ENCODE data around the gene SRP68.
"Not testable (repeated sequence)": the region's sequence is repeated elsewhere in the genome, so short reads cannot be mapped to it uniquely, and the experiment has no call there.

Gene SRP68

DNA sequence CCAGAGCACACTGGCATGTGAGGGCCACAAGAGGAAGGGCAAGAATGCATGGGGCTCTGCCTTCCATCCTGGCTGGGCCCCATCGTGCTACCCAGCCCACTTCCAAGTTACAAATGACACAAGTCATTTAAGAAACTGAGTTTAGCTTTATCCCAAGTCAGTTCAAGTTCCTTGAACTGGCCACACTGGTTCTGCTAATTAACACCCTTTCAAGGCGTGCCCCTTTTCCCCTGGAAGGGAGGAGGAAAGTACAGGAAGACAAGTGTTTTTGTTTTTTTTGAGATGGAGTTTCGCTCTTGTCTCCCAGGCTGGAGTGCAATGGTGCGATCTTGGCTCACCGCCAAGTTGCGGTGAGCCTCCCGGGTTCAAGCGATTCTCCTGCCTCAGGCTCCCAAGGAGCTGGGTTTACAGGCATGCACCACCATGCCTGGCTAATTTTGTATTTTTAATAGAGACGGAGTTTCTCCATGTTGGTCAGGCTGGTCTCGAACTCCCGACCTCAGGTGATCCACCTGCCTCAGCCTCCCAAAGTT, 27.8 kb downstream of the SRP68 start:
- DNase-seq (ENCODE audit: low spot score), result not testable (repeated sequence)

DNA sequence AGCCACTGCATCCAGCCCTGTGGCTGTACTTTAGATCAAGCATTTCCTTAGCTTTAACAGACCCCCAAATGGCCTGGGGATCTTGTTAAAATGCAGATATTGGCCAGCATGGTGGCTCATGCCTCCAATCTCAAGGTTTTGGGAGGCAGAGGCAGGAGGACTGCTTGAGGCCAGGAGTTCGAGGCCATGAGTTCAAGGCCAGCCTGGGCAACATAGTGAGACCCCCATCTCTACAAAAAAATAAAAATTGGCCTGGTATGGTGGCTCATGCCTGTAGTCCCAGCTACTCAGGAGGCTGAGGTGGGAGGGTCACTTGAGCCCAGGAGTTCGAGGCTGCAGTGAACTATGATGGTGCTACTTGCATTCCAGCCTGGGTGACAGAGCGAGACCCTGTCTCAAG, 29.4 kb downstream of the SRP68 start:
- not testable (repeated sequence) for DNase-seq (ENCODE audit: low spot score)

DNA sequence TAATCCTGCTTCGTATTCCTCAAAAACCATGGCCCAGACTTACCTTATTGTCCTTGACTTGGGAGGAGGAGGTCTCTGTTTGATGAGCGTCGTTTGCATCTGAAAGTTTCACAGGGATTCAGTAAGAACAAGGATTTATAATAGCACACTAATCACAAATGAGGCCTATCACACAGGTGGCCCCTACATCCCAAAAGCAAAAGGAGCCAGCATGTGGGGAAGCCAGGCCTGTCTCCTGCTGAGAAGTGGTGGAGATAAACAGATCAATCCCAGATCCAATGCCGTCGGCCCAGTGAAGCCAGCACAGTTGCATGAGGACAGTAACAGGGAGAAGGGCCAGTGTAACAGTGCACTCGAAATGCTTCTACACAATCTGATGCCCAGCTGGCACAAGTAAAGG, 31.9 kb downstream of the SRP68 start:
- no peak for DNase-seq (ENCODE audit: low spot score)

DNA sequence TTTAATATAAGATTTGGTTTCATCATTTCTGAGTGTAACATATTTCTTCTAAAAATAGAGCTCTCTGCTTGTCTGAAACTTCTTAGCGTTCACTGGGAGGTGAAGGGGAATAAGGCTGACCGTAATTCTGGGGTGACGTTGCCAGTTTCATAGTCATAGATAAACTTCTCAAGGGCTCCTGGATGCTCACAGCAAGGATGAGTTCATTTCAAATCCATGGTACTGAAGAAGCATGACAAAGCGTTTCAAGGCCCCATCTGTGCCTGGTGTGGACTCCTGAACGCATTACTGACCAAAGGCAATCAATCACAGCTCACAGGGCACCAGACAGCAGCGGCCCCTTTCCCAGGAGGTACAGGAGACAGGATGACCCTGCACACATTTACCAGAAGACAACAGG, 33.2 kb downstream of the SRP68 start:
- no peak for DNase-seq (ENCODE audit: low spot score)

DNA sequence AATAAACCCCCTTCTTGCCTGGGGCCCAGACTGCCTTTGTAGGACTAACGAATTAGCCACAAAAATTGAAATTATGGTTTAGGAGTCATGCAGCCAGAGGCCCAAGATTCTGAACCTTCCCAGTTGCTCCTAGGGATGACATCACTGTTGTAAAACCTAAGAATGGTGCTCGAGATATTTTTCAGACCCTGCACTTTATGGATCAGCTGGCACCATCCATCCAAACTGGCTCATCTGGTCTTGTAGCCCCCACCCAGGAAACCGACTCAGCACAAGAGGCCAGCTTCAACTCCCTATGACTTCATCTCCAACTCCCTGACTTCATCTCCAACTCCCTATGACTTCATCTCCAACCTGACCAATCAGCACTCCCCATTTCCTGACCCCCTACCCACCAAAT, 34.3 kb downstream of the SRP68 start:
- no peak for DNase-seq (ENCODE audit: low spot score)

DNA sequence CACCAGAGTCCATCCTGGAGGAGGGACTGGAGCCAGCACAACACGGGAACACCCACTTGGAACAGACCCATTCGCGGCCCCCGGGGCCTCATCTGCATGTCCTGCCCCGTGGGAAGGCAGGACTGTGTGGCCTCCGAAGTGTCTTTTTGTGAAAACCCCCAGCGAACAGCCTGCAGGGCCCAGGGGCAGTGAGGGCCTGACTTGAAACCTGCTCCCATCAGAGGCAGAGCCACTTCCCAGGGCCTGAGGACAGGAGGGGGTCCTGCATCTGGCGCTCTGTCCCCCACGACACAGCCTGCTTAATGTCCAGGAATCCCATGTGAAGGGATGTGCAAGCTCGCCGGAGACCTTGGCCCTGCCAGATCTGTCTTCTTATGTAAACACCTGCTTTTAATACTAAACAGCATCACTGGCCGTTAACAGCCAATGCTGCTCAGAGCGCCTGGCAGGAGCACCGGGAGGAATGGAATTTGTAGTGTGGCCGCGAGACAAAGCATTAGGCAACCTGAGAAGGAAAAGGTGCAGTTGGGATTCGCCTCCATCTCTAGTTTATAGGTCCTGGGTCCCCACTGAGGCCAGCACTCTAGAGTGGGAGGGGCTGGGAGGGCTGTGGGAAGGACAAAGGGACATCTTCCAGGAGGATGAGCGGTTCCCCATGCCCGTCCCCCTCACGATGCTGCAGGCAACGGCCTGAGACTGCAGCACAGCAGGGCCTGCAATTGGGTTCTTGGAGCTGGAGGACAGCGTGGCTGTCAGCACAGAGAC, 35.6 kb downstream of the SRP68 start:
- no peak for DNase-seq (ENCODE audit: low spot score)

DNA sequence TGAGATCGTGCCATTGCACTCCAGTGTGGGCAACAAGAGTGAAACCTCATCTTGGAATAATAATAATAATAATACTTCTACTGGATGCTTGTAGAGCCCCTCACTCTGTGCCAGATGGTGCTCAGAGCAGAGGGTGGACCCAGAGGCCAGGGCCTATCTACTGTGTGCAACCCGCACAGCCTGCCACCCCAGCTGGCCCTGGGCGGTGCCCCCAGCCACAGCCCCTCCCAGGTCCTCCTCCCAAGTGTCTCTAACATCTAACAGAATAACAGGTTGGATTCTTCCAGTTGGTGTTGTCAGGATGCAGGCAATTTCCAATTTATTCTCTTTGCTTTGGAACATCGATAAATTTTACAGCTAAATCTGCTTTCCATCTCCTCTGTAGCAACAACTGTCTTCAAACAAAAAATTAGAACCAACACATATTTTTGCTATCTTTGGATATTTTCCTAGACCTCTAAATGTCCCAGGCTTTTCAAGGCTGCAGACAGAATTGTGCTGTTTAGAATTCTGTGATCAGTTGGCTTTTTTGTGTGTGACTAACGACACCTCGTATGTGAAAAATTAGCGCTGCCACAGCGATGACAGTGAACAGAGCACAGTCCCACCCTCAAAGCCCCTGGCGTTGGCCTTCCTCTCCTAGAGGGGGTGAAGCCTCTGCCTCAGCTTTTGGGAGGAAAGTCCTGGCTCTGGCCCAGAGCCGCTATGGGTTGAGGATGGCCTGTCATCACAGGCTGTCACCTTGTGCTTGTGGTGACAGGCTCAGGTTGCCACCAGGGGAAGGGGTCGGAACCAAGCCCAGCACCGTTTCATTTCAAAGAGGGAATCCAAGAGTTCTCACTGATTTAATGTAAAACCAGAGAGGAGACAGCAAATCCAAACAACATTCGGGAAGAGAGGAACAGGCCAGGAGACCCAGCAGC, 37.6 kb downstream of the SRP68 start:
- no peak for DNase-seq (ENCODE audit: low spot score)

DNA sequence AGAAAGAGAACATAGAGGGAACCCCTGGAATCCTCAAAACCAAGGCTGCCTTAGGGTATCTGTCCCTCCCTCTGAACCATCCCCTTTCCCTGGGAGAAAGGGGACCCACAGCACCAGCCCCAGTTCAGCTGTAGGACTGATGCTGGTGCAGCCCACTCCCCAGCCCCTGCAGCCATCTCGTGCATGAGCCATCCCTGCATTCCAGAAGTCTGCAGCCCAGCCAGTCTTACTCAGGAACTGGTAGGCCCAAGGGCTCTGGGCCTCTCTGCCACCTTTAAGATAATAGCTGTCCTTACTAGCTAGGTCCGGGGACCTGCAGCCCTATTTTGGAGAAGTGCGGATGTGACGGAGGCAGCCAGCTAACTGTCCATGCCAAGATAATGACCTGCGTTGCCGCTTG, 39.2 kb downstream of the SRP68 start:
- no peak for DNase-seq (ENCODE audit: low spot score)

DNA sequence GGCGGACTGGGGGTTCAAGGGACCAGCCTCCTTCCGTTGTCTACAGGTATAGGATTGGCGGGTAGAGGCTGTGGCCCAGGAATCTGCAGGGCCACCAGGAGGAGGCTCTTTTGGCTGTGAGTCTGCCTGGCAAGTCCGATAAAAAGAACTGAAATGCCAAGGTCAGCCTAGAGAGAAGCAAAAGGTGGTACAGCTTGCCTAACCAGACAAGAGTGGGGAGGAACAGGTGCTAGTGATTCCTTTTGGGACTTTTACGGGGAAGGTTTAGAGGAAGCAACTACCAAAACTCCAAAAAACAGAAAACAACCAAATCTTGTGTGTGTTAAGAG, 39.6 kb downstream of the SRP68 start:
- no peak for DNase-seq (ENCODE audit: low spot score)

DNA sequence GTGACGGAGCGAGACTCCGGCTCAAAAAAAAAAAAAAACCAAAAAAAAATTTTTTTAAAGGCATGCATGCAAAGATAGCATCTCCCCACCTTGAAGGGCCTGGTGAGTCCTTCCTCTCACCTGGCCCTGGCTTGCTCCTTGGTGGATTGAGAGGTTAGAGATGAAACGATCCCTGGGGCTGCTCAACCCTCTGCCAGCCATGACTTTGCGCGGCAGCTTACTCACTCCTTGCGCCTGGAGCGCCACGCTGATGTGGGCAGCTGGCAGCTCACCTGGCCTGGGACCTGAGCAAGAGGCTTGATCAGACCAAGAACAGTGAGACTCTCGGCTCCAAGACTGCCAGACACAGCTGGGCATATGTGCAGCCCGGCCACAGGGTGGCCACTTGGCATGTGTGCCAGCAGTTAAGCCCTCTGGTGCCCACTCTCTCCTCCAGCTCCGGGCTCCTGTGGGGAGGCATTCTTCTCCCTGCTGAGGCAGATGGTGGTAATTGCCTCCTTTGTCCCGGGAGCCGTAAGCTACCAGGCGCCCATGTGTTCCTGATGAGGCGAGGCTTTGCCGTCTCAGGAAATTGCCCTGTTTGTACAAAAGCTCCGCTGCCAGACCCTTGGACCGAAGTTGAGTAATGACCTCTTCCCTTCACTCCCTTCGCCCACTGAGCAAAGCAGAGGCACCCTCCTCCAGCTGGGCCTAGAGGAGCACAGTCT, 40.1 kb downstream of the SRP68 start:
- no peak for DNase-seq (ENCODE audit: low spot score)

DNA sequence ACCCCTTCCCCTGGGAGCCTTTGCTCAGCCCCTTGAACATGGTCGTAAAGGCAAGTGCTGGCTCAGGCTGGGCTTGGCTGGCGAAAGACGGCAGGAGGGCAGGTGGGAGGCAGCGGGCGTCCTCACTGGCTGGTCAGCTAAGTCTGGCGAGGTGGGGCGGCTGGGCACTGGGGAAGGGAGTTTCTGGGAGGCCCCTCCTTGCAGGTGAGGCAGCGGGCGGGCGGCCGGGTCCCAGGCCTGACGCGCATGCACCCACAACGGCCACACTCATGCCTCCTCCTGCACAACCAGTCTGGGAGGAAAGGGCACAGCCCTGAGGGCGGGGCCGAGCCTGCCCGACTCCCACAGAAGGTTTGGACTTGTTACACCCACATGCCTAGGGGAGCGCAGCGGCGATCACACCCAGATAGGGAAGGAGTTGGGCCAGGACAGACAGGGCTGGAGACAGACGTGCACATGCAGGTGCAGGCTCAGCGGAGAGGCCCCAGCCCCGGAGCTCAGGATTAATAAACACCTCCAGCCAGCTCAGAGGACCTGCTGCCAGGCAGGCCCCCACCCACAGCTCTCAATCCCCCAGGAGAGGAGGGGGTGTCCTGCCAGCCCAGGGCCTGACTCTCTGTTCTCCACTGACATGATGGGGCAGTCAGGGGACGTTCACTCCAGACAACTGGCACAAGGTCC, 45.0 kb downstream of the SRP68 start, which contains the start of gene EVPL:
EVPL (minus strand) TSS at position 148 of the 681 bp plus-strand sequence; CDS start at position 40, 108 bp downstream.
- no peak for DNase-seq (ENCODE audit: low spot score)

DNA sequence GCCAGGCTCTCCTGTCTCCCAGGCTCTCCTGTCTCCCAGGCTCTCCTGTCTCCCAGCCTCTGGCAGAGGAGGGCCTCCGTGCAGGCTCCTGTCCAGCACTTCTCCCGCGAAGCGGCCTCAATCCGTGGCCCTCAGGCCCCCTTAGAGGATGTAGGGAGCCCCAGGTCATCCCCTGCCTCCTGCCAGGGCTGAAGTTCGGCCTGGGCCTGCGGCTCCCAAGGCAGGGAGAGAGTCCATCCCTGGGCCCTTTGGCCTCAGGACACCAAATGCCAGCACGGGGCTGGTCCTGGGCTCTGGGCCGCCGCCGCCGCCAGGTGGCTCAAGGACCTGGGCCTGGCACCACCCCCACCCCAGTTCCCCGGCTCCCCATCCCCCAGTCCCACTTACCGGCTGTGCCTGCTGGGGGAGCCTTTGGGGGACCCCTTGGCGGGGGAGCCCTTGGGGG, 45.6 kb downstream of the SRP68 start:
- DNase-seq (ENCODE audit: low spot score), result no peak

DNA sequence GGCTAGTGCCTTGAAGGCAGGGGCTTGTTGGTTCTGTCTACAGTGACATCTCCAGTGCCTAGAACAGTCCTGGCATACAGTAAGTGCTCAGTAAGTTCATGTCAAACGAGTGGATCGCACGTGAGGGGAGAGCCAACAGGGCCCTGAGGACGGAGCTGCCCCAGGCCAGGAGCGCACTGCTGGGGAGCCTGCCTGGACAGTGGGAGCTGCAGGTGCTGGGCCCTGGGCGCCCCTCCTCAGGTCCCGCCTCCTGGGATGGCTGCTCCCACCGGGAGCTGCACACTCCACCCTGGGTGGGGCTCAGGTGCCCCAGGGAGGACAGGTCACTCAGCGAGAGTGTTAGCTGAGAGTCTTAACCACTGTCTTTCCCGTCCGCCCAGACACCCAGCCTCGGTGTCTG, 47.0 kb downstream of the SRP68 start:
- DNase-seq (ENCODE audit: low spot score), result no peak

DNA sequence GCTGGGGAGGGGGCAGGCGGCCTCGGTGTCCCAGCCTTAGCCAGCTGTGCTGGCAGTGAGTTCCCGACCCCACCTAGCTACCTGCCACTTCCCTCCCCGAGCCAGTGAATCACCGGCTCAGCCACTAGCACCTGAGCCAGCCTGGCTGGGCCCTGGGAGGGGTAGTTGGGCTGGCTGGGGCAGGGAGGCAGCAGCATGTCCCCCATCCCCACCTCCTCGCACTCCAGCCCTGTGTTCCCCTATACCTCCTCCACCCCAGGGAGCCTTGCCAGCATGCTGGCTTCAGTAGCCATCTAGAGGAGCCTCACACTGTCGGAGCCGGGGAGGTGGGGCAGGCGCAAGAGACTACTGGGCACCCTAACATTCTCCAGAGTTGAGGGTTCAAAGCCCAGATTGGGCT, 48.0 kb downstream of the SRP68 start:
- DNase-seq (ENCODE audit: low spot score), result no peak

DNA sequence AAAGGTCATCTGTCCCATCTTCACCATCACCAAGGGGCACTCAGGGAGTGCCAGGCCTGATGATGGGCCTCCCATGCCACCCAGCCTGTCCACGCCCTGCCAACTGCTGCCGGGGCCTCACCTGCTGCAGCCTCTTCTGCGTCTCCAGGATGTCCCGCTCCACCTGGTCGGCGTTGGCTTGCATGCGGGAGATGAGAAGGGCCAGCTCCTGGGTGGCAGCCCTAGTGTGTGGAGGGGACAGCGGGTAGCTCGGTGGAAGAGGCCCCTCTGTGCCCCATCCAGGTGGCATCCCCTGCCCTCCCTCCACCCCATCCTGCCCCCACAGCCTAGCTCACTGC, 48.4 kb downstream of the SRP68 start:
- no peak for DNase-seq (ENCODE audit: low spot score)

DNA sequence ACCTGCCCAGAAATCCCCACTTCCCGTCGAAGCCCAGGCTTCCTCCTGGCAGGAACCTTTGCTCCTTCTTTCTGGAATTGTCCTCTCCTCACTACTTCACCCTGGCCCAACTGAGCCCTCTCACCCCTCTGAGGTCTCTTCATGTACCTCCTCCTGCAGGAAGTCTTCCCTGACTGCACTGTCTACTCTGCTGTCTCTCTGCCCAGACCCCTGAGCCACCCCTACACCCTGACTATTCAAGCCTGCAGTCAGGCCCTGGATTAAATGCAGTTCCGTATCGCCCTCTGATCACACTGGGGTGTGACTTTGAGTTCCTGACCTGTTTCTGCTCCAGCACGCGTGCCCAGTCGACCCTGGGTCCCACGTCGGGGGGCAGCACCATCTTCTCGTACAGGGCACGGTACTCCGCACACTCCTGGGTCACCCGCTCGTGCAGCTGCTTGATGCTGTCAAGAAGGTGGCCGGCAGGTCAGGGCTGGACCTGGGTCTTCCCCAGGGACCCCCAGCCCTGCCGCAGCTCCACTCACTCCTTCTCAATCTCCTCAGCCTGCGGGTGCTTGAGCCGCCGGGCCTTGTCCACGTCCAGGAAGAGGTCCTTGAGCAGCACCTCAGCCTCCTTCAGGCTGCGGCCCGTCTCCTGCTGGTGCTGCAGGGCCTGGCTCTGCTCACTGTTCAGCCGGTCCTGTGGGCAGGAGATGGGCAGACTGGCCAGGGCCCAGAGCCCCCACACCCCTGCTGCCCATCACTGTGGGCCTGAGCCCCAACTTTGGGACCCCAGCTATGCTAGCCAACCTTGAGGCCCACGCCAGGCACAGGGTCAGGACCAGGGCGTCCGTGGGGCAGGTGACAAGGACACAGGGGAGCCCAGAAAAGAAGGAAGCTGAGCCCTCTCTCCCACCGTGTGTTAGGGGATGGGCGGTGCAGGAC, 49.1 kb downstream of the SRP68 start:
- no peak for DNase-seq (ENCODE audit: low spot score)

DNA sequence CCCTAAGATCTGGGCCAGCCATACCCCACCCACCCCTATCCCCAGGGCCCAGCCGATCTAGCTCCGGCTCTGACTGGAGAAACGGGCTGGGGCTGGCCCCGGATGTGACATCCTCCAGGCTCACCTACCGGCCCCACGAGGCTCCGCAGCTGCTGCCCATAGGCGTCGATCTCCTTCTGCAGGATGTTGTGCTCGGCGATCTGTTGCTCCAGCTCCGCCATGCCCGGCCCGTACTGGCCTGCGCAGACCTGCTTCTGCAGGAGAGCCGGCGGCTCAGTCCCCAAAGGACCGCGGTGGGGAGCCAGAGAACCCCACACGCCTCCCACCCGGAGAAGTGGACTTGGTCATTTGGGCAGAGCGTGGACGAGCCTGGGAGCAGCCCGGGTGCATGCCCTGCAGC, 50.0 kb downstream of the SRP68 start:
- no peak for DNase-seq (ENCODE audit: low spot score)

DNA sequence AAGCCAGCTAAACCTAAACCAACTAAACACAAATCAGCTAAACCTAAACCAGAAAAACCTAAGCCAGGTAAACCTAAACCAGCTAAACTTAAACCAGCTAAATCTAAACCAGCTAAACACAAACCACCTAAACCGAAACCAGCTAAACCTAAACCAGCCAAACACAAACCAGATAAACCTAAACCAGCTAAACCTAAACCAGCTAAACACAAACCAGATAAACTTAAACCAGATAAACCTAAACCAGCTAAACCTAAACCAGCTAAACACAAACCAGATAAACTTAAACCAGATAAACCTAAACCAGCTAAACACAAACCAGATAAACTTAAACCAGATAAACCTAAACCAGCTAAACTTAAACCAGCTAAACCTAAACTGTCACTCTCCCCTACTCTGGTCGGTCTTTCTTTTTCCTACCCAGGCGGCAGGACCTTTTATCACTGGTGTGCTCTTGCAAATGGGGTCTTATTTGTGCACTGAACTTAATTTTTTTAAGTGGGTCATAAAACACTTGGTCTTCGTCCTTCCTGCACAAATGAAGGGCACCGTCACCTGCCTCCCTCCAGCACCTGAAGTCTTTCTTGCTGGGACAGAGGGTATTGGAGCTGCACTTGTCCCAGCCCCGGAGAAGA, 52.4 kb downstream of the SRP68 start:
- DNase-seq (ENCODE audit: low spot score), result no peak

DNA sequence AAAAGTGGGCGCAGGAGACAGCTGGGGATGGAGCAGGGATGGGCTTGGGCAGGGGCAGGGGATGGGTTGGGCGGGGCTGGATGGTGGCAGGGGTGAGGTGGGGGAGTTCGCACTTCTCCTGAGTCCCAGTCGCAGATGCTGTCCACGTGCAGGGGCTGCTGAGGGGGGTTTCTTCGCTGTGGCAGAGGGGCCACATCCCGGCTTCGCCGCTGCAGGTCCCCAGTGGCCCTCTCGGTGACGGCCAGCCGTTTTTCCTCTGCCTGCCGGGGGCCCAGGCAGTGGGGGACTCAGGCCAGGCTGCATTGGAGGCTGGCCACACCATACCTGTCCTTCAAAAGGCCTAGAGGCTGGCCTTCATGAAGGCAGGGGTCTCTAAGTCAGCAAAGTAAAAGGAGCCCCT, 53.5 kb downstream of the SRP68 start:
- no peak for DNase-seq (ENCODE audit: low spot score)

DNA sequence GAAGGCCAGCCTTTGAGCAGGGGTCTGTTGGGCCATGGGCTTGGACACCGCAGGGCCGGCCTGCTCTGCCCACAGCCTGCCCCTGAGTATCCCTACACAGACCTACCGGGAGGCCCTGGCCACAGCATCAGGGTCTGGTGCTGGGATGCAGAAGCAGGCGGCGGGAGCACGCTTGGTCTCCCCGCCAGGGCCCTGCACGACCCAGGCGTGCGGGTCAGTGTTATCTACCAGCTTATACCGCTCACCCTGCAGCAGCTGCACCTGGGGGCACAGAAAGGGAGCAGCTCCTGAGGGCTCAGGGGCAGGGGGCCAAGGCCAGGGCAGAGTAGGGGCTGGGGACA, 54.0 kb downstream of the SRP68 start:
- DNase-seq (ENCODE audit: low spot score), result no peak

Data from AG20443 (cell line).